Stimulated activated CD4-positive, alpha-beta T cell treated with anti-CD3 and anti-CD28 coated beads, TNF-alpha, amount 100 ng/mL, for 48 hours (primary cell): ENCODE results near the gene SLC7A10.
A peak's percentile ranks its signal among the peaks of the same experiment; 100 is the strongest.
"Not testable (repeated sequence)": the region's sequence is repeated elsewhere in the genome, so short reads cannot be mapped to it uniquely, and the experiment has no call there.

Source experiments
- DNase-seq, 3 donors: peaks; one replicate each; pipeline ENCODE4 v3.0.0-alpha.2; 2020; ENCODE audit warnings: low read depth in 3 of 3

SLC7A10 gene

DNA sequence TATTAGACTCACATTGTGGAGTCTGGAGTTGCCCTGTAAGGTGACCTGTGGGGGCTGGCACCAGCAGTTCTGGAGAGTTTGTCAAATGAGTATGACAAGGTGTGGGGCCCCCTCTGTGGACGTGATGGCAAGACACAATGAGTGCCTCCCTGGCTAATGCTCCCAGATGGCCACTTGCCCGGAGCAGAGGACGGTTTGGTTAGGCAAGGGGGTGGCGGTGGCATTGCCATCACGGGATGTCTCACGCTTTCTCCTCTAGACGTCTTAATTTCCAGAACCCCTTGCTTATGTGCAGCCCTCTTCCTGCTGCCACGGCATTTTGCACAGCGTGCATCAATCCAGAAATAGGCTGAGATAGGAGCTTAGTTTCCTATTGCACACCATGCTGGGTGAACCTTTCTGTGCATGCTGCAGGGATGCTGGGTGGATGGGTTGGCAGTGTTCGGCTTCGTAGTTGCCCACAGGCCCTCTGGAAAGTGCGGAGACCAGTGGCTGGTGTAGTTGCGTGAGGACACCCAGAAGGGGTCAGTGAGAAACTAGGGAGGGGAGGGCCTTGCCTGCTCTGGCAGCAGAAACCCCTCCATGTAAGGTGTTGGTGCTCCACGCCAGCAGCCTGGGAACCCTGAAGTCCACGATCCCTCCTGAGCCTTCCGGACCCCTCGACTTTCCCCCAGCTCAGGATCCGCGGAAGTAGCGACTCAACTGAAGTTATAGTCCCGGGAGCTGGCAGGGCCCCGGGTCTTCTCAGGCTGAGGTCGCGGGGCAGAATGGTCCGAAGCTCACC is 49.6 kb downstream of the SLC7A10 start:
- peak in 1 of 3 donors; percentile 27 for DNase-seq

GRCh38 chr19:33175156-33175782 is 50.4 kb downstream of the SLC7A10 start:
- no peak for DNase-seq

- no peak for DNase-seq
These were observed 51.5 kb downstream of the SLC7A10 start for GRCh38 chr19:33174186-33174585.

- no peak for DNase-seq
These were observed 53.7 kb downstream of the SLC7A10 start for GRCh38 chr19:33171916-33172359.

DNA sequence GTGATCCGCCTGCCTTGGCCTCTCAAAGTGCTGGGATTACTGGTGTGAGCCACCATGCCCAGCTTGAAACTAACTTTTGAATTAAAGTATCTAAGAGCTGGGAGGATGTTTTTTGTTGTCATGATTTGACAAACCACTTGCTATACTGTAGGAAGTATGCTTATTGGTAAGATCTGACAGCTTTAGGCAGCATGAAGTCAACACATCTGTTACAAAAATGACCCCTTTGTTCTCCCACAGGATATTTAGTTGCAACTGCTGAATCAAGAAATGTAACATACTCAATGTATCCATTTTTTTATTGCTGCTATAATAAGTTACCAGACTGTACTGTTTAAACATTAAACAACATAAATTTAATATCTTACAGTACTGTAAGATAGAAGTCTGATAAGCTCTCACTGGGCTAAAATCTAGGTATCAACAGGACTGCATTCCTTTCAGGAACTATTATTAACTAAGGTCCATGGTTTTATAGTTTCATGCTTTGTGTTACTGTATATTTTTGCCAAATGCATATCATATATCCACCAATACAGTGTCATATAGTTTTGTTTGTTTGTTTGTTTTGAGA is 54.3 kb downstream of the SLC7A10 start:
- no peak for DNase-seq

DNA sequence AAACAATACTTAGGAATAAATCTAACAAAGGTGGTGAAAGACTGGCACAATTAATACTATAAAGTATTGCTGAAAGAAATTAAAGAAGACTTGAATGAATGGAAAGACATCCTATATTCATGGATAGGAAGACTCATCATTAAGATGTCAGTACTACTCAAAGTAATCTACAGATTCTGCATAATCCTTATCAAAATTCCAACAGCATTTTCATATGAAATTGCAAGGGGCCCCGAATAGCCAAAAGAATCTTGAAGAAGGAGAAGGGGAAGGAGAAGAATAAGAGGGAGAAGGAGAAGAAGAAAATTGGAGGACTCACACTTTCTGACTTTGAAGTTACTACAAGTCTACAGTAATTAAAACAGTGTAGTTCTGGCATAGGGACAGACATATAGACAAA is 57.1 kb downstream of the SLC7A10 start:
- no peak for DNase-seq

- no peak for DNase-seq
These were observed 58.2 kb downstream of the SLC7A10 start for GRCh38 chr19:33167438-33167837.

GRCh38 chr19:33166037-33166436 is 59.6 kb downstream of the SLC7A10 start:
- not testable (repeated sequence) for DNase-seq

- DNase-seq: no peak
These were observed 62.2 kb downstream of the SLC7A10 start for GRCh38 chr19:33163481-33163880.

DNA sequence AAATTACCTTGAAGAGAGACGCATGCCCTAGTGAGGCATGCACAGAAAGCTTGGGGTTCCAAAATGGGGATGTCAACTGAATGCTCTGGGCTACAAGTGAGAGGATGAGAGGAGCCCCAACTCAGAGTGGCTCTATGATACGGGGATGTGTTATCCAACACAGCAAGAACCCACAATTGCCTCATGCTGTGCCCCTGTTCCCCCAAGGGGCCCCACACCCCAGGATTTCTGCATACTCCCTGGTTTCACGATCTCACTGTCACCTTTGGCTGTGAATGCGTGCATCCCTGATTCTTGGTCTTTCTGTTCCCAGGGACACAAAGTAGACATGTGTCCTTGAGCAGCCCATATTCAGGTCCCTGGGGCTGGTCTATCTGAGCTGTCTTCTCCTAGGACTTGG is 64.4 kb downstream of the SLC7A10 start:
- no peak for DNase-seq

GRCh38 chr19:33159893-33160292 is 65.8 kb downstream of the SLC7A10 start:
- no peak for DNase-seq

GRCh38 chr19:33159149-33159548 is 66.5 kb downstream of the SLC7A10 start:
- no peak for DNase-seq
